Neutrophil (primary cell): ENCODE data around the gene RNU6-1.

Source experiments
- H3K27ac ChIP-seq: fragments of 200-600 bp; sonication (generic); 2 replicates; pipeline ENCODE4 v1.5.1; 2016; ENCODE audit warnings: mild to moderate bottlenecking, moderate library complexity
- H3K27me3 ChIP-seq: fragments of 200-600 bp; sonication (generic); 2 replicates; pipeline ENCODE4 v1.6.0; 2016; ENCODE audit warnings: mild to moderate bottlenecking
- H3K36me3 ChIP-seq: fragments of 200-600 bp; sonication (generic); 2 replicates; pipeline ENCODE4 v1.5.1; 2017
- H3K4me1 ChIP-seq, 2 experiments: fragments of 200-600 bp in 1 of 2; sonication (generic) in 1 of 2; 1 replicate in 1 of 2; 2 replicates in 1 of 2; pipeline versions ENCODE4 v1.5.1 to v1.6.1; 2013 to 2016; ENCODE audit warnings: low read depth in 1 of 2, low read length in 1 of 2, mild to moderate bottlenecking in 1 of 2, moderate library complexity in 1 of 2; ENCODE audit not compliant: control insufficient read depth in 1 of 2, insufficient read depth in 1 of 2
- H3K4me3 ChIP-seq, 2 experiments: fragments of 200-600 bp in 1 of 2; sonication (generic) in 1 of 2; 1 replicate in 1 of 2; 2 replicates in 1 of 2; pipeline ENCODE4 v1.5.1; 2013 to 2016; ENCODE audit warnings: low read depth in 1 of 2, low read length in 1 of 2, mild to moderate bottlenecking in 1 of 2, moderate library complexity in 1 of 2
- H3K9me3 ChIP-seq: fragments of 200-600 bp; sonication (generic); 2 replicates; pipeline ENCODE4 v1.5.1; 2016
- TF ChIP-seq, protein P1 (sequence below): fragments of 200-600 bp; sonication (generic); IDR thresholded peaks from 2 replicates; pipeline ENCODE4 v1.5.1; 2016; ENCODE audit warnings: antibody characterized with exemption

Gene RNU6-1

DNA sequence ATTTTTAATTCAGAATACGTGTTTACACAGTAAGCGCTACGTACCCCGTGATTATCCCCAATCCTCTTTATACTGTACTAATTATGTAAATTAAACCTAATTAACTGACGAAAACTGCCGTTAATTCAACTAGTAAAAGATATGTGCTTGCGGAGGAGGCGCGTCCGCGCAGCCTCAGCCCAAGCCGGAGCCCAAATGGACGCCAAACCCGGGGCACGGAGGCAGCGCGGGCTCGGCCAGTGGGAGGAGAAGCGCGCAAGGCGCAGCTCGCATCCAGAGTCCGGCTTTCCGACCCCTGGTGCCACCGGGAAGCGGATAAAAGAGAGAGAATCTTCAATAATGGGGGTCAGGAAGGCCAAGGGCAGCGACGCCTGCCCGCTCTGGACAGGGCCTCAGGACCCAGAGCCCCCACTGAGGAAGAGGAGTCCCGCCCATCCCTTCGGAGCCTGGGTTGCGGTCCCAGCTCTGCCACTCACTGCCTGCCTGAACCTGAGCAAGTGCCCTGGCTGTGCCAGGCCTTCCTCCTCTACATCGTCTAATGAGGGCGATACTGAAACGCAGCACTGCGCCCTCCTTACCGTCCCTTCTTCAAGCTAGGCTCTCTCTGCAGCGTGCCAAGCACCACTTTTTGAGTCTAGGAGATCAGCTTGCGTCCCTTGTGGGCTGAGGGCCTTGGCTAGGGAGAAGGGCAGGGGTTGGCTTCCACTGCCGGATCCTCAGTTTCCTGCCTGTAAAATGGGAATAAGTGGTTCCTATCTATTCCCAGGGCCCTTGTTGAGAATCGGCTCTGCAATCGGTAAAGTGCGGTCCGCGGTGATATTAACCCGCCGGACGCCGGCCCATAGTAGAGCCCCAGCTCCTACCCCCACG, 19.5 kb downstream of the RNU6-1 start:
- peaks cover 100% of the 10 kb centered on the region for H3K27me3 ChIP-seq
- peaks cover 3 to 6% of the 10 kb centered on the region in 2 experiments for H3K4me1 ChIP-seq
- TF ChIP-seq, protein P1, sequence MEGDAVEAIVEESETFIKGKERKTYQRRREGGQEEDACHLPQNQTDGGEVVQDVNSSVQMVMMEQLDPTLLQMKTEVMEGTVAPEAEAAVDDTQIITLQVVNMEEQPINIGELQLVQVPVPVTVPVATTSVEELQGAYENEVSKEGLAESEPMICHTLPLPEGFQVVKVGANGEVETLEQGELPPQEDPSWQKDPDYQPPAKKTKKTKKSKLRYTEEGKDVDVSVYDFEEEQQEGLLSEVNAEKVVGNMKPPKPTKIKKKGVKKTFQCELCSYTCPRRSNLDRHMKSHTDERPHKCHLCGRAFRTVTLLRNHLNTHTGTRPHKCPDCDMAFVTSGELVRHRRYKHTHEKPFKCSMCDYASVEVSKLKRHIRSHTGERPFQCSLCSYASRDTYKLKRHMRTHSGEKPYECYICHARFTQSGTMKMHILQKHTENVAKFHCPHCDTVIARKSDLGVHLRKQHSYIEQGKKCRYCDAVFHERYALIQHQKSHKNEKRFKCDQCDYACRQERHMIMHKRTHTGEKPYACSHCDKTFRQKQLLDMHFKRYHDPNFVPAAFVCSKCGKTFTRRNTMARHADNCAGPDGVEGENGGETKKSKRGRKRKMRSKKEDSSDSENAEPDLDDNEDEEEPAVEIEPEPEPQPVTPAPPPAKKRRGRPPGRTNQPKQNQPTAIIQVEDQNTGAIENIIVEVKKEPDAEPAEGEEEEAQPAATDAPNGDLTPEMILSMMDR = no peak
- no peak overlapping the region for H3K4me3 ChIP-seq
- H3K27ac ChIP-seq = no peak overlapping the region
- H3K36me3 ChIP-seq = no peaks in the 10 kb centered on the region
- no peaks in the 10 kb centered on the region for H3K9me3 ChIP-seq

DNA sequence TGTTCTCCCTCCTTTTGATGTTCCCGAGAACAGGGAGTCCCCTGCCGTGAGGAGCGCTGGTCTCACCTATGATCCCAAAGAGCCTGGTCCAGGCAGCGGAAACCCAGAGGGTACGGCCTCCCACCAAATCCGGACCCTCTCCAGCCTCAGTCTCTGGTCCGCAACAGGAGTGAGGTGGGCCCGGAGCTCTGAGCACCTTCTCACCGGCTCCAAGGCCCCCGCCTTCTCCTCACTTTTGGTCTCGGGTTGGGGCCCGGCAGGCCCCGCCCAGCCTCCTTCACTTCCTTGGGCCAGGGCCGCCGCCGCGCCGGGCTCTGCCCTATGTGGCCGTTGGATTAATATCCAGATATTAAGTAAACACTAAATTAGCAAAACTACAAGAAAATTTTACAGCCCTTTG, 20.2 kb downstream of the RNU6-1 start:
- peaks cover 100% of the 10 kb centered on the region for H3K27me3 ChIP-seq
- no peak overlapping the region for H3K4me3 ChIP-seq
- peaks cover 3 to 4% of the 10 kb centered on the region in 2 experiments for H3K4me1 ChIP-seq
- H3K9me3 ChIP-seq = no peaks in the 10 kb centered on the region
- TF ChIP-seq, protein P1 = no peak
- H3K36me3 ChIP-seq = no peaks in the 10 kb centered on the region
- no peak overlapping the region for H3K27ac ChIP-seq

DNA sequence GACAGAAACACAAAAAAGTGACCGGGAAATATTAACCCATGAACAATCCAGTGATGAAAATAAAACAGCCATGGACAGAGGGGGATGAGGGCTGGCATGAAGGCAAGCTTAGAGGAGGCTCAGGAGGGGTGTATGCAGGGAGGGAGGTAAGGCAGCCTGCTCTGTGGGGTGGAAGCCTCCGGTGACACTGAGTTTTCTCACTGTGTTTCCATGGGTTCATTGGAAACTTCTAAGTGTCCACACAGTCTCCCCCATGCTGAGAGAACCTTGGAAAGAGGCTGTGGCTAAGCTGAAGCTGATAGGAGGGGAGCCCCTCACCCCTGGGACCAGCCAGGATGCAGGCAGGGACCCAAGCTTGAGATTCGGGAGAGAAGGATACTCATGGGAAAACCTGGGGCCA, 21.4 kb downstream of the RNU6-1 start:
- Histone ChIP-seq H3K36me3 (no peaks in the 10 kb centered on the region), H3K9me3 (no peaks in the 10 kb centered on the region), H3K4me1 (peaks cover 0 to 3% of the 10 kb centered on the region in 2 experiments), H3K27ac (no peak overlapping the region), H3K4me3 (no peak overlapping the region), H3K27me3 (peaks cover 96% of the 10 kb centered on the region)
- TF ChIP-seq, protein P1 = no peak

DNA sequence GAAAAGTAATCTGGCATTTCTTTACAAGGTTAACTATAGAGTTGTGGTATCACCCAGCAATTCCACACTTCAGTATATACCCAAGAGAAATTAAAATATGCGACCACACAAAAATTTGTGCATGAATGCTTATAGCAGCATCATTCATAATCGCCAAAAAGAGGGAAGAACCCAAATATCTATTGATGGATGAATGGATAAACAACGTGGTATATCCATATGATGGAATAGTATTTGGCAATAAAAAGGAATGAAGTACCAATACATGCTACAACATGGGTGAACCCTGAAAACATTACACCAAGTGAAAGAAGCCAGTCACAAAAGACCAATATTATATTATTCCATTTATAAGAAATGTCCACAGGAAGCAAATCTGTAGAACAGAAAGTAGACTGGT, 23.2 kb downstream of the RNU6-1 start:
- Histone ChIP-seq H3K9me3 (no peaks in the 10 kb centered on the region), H3K36me3 (no peaks in the 10 kb centered on the region), H3K4me1 (no peaks in the 10 kb centered on the region), H3K27ac (no peak overlapping the region), H3K27me3 (peaks cover 96% of the 10 kb centered on the region), H3K4me3 (no peak overlapping the region)
- TF ChIP-seq, protein P1 = no peak

DNA sequence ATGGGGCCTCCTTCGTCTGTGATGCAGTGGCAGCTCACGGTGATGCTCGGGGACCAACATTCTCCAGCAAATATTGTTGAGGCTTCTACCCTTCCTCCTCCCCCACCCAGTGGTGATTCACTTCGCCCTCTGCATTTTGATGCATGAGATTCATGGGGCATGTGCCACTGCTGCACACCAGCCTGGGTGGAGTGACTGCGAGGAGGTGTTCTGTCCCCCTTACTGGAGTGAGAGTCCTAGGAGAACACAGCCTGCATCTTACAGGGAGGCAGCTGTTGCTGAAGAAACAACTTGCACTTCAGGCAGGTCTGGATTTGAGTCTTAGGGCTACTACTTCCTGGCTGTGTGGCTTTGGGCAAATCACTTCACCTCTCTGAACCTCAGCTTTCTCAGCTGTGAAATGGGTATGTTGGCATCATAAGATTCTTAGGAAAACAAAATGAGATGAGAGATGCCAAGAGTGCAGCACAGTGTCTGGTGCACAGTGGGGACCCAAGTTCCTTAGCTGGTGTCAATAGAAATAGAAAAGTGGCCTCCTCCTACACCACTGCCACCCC, 24.7 kb downstream of the RNU6-1 start:
- H3K36me3 ChIP-seq = no peaks in the 10 kb centered on the region
- H3K4me1 ChIP-seq = no peaks in the 10 kb centered on the region
- H3K27ac ChIP-seq = no peak overlapping the region
- H3K9me3 ChIP-seq = no peaks in the 10 kb centered on the region
- H3K4me3 ChIP-seq = no peak overlapping the region
- TF ChIP-seq, protein P1 = no peak
- peaks cover 87% of the 10 kb centered on the region for H3K27me3 ChIP-seq
